Mammary epithelial cell (primary cell): Measurements from ENCODE around the gene GRID1.

ENCODE experiments used
- EZH2 ChIP-seq: IDR thresholded peaks from 2 replicates; pipeline ENCODE4 v1.6.1; 2012; ENCODE audit warnings: low read length, inconsistent platforms, borderline replicate concordance
- TF ChIP-seq, protein P1 (sequence below), 2 donors: IDR thresholded peaks in 1 of 2; conservative IDR thresholded peaks in 1 of 2; 2 replicates each; pipeline ENCODE4 v1.5.1; 2011 to 2012; ENCODE audit warnings: inconsistent platforms in 2 of 2, low read length in 2 of 2, mild to moderate bottlenecking in 2 of 2, control low read depth in 1 of 2, low read depth in 1 of 2; ENCODE audit not compliant: insufficient read depth in 1 of 2; ENCODE audit errors: extremely low read depth in 1 of 2

GRCh38 chr10:86047588-86047987 is 319.0 kb downstream of the GRID1 start:
- TF ChIP-seq, protein P1, sequence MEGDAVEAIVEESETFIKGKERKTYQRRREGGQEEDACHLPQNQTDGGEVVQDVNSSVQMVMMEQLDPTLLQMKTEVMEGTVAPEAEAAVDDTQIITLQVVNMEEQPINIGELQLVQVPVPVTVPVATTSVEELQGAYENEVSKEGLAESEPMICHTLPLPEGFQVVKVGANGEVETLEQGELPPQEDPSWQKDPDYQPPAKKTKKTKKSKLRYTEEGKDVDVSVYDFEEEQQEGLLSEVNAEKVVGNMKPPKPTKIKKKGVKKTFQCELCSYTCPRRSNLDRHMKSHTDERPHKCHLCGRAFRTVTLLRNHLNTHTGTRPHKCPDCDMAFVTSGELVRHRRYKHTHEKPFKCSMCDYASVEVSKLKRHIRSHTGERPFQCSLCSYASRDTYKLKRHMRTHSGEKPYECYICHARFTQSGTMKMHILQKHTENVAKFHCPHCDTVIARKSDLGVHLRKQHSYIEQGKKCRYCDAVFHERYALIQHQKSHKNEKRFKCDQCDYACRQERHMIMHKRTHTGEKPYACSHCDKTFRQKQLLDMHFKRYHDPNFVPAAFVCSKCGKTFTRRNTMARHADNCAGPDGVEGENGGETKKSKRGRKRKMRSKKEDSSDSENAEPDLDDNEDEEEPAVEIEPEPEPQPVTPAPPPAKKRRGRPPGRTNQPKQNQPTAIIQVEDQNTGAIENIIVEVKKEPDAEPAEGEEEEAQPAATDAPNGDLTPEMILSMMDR (conservative IDR thresholded peaks at IDR 0.05 in 1 of 2, IDR thresholded peaks at IDR 0.05 in 1 of 2; ENCODE audit: extremely low read depth in 1 of 2, insufficient read depth in 1 of 2, low read depth in 1 of 2, low read length in 2 of 2): no peak
- TF ChIP-seq EZH2: no peak
